K562 (cell line): Measurements from ENCODE around the gene WDR27. TPM values are rescaled to one million over a fixed set of nuclear protein-coding genes. Genes with fewer than 3 reads are reported as not detected.

Experiments
- DPF2 ChIP-seq: fragments of 450-650 bp; IDR thresholded peaks from 2 replicates; pipeline ENCODE4 v1.6.1; 2016
- ESRRA ChIP-seq: fragments of 450-650 bp; IDR thresholded peaks from 2 replicates; pipeline ENCODE4 v1.6.1; 2014; ENCODE audit warnings: low read depth, mild to moderate bottlenecking, moderate library complexity, borderline replicate concordance
- KDM2B ChIP-seq: fragments of 250-450 bp; sonication (Bioruptor Pico); IDR thresholded peaks from 2 replicates; pipeline ENCODE4 v1.8.0; 2021; ENCODE audit warnings: mild to moderate bottlenecking, moderate library complexity
- KLF1 ChIP-seq: fragments of 450-650 bp; IDR thresholded peaks from 2 replicates; pipeline ENCODE4 v1.6.1; 2016; ENCODE audit warnings: missing genetic modification characterization, missing compliant biosample characterization
- L3MBTL2 ChIP-seq: fragments of 450-650 bp; IDR thresholded peaks from 2 replicates; pipeline ENCODE4 v1.6.1; 2016; ENCODE audit warnings: mild to moderate bottlenecking, moderate library complexity
- POLR2AphosphoS5 ChIP-seq: IDR thresholded peaks from 2 replicates; pipeline ENCODE4 v1.6.1; 2011; ENCODE audit warnings: mild to moderate bottlenecking, low read depth, low read length, moderate library complexity; ENCODE audit not compliant: control insufficient read depth, insufficient read depth
- PRPF4 ChIP-seq: fragments of 200-400 bp; formaldehyde crosslinking; IDR thresholded peaks from one replicate; pipeline ENCODE4 v1.6.1; 2017; ENCODE audit warnings: low read length, low read depth, mild to moderate bottlenecking; ENCODE audit not compliant: insufficient read depth, poor library complexity, severe bottlenecking
- RBM14 ChIP-seq: fragments of 200-400 bp; formaldehyde crosslinking; IDR thresholded peaks from 2 replicates; pipeline ENCODE4 v1.6.1; 2018; ENCODE audit warnings: low read depth, mild to moderate bottlenecking, low read length, moderate library complexity, borderline replicate concordance; ENCODE audit not compliant: insufficient read depth
- SMARCB1 ChIP-seq: IDR thresholded peaks from 2 replicates; pipeline ENCODE4 v1.6.1; 2011; ENCODE audit warnings: improper control_type of control experiment, low read depth; ENCODE audit not compliant: insufficient read length
- TCF3 ChIP-seq: sonication (generic); formaldehyde crosslinking; IDR thresholded peaks from 2 replicates; pipeline ENCODE4 v1.4.0; 2020; ENCODE audit warnings: mild to moderate bottlenecking, missing genetic modification reagents
- ZNF133 ChIP-seq: fragments of 250-450 bp; sonication (Bioruptor Pico); IDR thresholded peaks from 2 replicates; pipeline ENCODE4 v1.4.0; 2020; ENCODE audit warnings: mild to moderate bottlenecking
- ZNF253 ChIP-seq: fragments of 250-450 bp; sonication (Bioruptor Pico); conservative IDR thresholded peaks from 2 replicates; pipeline ENCODE4 v1.6.1; 2021; ENCODE audit warnings: mild to moderate bottlenecking
- polyA plus RNA-seq, 8 experiments: library from polyadenylated mRNA; depleted of rRNA in 4 of 8; stranded (reverse) in 5 of 8; unstranded in 3 of 8; fragments of >200 nt; fragmentation: Nextera tagmentation in 2 of 8; fragmentation: Illumina TruSeq in 1 of 8; extraction: Ambion mirVana in 2 of 8; extraction: Trizol in 1 of 8; gene quantifications; 2 replicates each; pipeline versions ENCODE4 v1.2.1 to v1.2.3, GENCODE V29; 2011 to 2014; ENCODE audit warnings: inconsistent platforms in 1 of 8, missing spikeins in 1 of 8
- total RNA-seq, 7 experiments: library from RNA; depleted of rRNA in 6 of 7; stranded (reverse); fragments of >200 nt in 6 of 7; fragmentation: Illumina TruSeq in 2 of 7; extraction: Trizol in 2 of 7; gene quantifications; 2 replicates each; pipeline versions ENCODE4 v1.2.1 to v1.2.3, GENCODE V29; 2011 to 2021; ENCODE audit warnings: low replicate concordance in 1 of 7
- TF ChIP-seq, protein P1 (sequence below): fragments of 450-650 bp; IDR thresholded peaks from 2 replicates; pipeline ENCODE4 v1.6.1; 2016; ENCODE audit warnings: antibody characterized with exemption
- TF ChIP-seq, protein P2 (sequence below): fragments of 450-650 bp; IDR thresholded peaks from 2 replicates; pipeline ENCODE4 v1.7.0; 2016; ENCODE audit warnings: borderline replicate concordance
- TF ChIP-seq, protein P3 (sequence below): fragments of 450-650 bp; IDR thresholded peaks from 2 replicates; pipeline ENCODE4 v1.6.1; 2016; ENCODE audit warnings: borderline replicate concordance
- TF ChIP-seq, protein P4 (sequence below): fragments of 450-650 bp; IDR thresholded peaks from 2 replicates; pipeline ENCODE4 v1.6.1; 2018; ENCODE audit not compliant: partially characterized antibody
- TF ChIP-seq, protein P5 (sequence below): fragments of 250-450 bp; sonication (Bioruptor Pico); IDR thresholded peaks from 2 replicates; pipeline ENCODE4 v1.8.0; 2022; ENCODE audit warnings: inconsistent platforms

The WDR27 gene
- total and polyA plus RNA-seq, 9 of the 15 experiments (the other 6 are each of a cell fraction or from before 2014, with no cell fraction given): 4.3 to 77.2 (median 22.7) TPM

DNA sequence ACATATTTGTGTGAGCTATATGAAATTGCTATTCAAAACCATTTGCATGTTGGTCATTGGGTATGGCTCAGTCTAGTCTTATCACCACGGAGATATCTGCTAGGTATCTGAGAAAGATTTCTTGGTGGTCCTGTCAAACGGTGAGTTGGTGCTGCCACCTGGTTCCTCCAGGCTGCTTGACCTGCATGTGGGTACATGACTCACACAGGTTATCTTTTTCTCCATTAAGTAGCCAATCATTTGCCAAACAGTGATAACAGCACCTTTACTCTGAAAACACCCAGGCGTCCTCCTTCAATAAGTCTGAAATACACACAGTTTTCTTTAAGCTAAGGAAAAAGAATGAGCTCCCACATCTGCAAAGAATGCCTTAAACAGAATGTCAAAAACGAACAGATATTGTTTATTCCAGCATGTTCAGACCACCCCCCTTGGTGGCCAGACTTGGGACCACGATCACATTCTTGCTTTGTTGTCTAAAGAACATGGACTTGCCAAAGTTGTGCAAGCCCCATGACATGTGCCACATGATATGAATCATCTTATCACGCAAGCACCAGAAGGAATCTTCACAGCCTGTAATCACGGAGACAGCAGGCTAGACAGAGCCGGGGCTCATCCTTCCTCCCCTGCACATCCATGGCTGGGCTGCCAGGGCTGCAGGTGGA lies 247.5 kb downstream of the WDR27 start (continued):
- TF ChIP-seq TCF3 (peak; percentile 57), POLR2AphosphoS5 (peak; percentile 39; the same call in 1 of the 2 replicates), L3MBTL2 (no peak), DPF2 (peak; percentile 62), ZNF133 (no peak), KLF1 (no peak), ZNF253 (CRISPR knock-in tag) (no peak), PRPF4 (no peak), ESRRA (no peak), KDM2B (no peak), SMARCB1 (no peak), RBM14 (no peak)
- TF ChIP-seq, protein P1, sequence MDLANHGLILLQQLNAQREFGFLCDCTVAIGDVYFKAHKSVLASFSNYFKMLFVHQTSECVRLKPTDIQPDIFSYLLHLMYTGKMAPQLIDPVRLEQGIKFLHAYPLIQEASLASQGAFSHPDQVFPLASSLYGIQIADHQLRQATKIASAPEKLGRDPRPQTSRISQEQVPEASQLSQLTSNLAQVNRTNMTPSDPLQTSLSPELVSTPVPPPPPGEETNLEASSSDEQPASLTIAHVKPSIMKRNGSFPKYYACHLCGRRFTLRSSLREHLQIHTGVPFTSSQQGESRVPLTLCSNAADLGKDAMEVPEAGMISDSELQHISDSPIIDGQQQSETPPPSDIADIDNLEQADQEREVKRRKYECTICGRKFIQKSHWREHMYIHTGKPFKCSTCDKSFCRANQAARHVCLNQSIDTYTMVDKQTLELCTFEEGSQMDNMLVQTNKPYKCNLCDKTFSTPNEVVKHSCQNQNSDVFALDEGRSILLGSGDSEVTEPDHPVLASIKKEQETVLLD: no peak
- TF ChIP-seq, protein P2, sequence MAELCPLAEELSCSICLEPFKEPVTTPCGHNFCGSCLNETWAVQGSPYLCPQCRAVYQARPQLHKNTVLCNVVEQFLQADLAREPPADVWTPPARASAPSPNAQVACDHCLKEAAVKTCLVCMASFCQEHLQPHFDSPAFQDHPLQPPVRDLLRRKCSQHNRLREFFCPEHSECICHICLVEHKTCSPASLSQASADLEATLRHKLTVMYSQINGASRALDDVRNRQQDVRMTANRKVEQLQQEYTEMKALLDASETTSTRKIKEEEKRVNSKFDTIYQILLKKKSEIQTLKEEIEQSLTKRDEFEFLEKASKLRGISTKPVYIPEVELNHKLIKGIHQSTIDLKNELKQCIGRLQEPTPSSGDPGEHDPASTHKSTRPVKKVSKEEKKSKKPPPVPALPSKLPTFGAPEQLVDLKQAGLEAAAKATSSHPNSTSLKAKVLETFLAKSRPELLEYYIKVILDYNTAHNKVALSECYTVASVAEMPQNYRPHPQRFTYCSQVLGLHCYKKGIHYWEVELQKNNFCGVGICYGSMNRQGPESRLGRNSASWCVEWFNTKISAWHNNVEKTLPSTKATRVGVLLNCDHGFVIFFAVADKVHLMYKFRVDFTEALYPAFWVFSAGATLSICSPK: no peak
- TF ChIP-seq, protein P3, sequence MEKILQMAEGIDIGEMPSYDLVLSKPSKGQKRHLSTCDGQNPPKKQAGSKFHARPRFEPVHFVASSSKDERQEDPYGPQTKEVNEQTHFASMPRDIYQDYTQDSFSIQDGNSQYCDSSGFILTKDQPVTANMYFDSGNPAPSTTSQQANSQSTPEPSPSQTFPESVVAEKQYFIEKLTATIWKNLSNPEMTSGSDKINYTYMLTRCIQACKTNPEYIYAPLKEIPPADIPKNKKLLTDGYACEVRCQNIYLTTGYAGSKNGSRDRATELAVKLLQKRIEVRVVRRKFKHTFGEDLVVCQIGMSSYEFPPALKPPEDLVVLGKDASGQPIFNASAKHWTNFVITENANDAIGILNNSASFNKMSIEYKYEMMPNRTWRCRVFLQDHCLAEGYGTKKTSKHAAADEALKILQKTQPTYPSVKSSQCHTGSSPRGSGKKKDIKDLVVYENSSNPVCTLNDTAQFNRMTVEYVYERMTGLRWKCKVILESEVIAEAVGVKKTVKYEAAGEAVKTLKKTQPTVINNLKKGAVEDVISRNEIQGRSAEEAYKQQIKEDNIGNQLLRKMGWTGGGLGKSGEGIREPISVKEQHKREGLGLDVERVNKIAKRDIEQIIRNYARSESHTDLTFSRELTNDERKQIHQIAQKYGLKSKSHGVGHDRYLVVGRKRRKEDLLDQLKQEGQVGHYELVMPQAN: no peak
- TF ChIP-seq, protein P4, sequence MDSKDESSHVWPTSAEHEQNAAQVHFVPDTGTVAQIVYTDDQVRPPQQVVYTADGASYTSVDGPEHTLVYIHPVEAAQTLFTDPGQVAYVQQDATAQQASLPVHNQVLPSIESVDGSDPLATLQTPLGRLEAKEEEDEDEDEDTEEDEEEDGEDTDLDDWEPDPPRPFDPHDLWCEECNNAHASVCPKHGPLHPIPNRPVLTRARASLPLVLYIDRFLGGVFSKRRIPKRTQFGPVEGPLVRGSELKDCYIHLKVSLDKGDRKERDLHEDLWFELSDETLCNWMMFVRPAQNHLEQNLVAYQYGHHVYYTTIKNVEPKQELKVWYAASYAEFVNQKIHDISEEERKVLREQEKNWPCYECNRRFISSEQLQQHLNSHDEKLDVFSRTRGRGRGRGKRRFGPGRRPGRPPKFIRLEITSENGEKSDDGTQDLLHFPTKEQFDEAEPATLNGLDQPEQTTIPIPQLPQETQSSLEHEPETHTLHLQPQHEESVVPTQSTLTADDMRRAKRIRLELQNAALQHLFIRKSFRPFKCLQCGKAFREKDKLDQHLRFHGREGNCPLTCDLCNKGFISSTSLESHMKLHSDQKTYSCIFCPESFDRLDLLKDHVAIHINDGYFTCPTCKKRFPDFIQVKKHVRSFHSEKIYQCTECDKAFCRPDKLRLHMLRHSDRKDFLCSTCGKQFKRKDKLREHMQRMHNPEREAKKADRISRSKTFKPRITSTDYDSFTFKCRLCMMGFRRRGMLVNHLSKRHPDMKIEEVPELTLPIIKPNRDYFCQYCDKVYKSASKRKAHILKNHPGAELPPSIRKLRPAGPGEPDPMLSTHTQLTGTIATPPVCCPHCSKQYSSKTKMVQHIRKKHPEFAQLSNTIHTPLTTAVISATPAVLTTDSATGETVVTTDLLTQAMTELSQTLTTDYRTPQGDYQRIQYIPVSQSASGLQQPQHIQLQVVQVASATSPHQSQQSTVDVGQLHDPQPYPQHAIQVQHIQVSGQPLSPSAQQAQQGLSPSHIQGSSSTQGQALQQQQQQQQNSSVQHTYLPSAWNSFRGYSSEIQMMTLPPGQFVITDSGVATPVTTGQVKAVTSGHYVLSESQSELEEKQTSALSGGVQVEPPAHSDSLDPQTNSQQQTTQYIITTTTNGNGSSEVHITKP: no peak
- TF ChIP-seq, protein P5, sequence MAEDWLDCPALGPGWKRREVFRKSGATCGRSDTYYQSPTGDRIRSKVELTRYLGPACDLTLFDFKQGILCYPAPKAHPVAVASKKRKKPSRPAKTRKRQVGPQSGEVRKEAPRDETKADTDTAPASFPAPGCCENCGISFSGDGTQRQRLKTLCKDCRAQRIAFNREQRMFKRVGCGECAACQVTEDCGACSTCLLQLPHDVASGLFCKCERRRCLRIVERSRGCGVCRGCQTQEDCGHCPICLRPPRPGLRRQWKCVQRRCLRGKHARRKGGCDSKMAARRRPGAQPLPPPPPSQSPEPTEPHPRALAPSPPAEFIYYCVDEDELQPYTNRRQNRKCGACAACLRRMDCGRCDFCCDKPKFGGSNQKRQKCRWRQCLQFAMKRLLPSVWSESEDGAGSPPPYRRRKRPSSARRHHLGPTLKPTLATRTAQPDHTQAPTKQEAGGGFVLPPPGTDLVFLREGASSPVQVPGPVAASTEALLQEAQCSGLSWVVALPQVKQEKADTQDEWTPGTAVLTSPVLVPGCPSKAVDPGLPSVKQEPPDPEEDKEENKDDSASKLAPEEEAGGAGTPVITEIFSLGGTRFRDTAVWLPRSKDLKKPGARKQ (CRISPR knock-in tag): no peak
